Mammary epithelial cell (primary cell): ENCODE measurements around the gene SYNE2.

Source experiments
- CTCF ChIP-seq, 2 donors: IDR thresholded peaks in 1 of 2; conservative IDR thresholded peaks in 1 of 2; 2 replicates each; pipeline ENCODE4 v1.5.1; 2011 to 2012; ENCODE audit warnings: inconsistent platforms in 2 of 2, low read length in 2 of 2, mild to moderate bottlenecking in 2 of 2, control low read depth in 1 of 2, low read depth in 1 of 2; ENCODE audit not compliant: insufficient read depth in 1 of 2; ENCODE audit errors: extremely low read depth in 1 of 2
- EZH2 ChIP-seq: IDR thresholded peaks from 2 replicates; pipeline ENCODE4 v1.6.1; 2012; ENCODE audit warnings: low read length, inconsistent platforms, borderline replicate concordance

GRCh38 chr14:64119500-64119899 lies 266.7 kb downstream of the SYNE2 start:
- TF ChIP-seq CTCF (conservative IDR thresholded peaks at IDR 0.05 in 1 of 2, IDR thresholded peaks at IDR 0.05 in 1 of 2; ENCODE audit: extremely low read depth in 1 of 2, insufficient read depth in 1 of 2, low read depth in 1 of 2, low read length in 2 of 2) (no peak), EZH2 (no peak)
